CD14-positive monocyte (primary cell): ENCODE measurements around the gene WWOX. TPM values are rescaled to one million over a fixed set of nuclear protein-coding genes. Genes with fewer than 3 reads are reported as not detected.

ENCODE experiments used
- DNase-seq, 3 donors: peaks; one replicate each; pipeline ENCODE4 v3.0.0-alpha.2; 2011 to 2022
- H2AFZ ChIP-seq: 2 replicates; pipeline ENCODE4 v1.6.0; 2012; ENCODE audit warnings: mild to moderate bottlenecking, low read depth, low read length, inconsistent platforms; ENCODE audit not compliant: insufficient read depth, poor library complexity, severe bottlenecking
- H3K27ac ChIP-seq, 2 donors: 1 replicate in 1 of 2; 2 replicates in 1 of 2; pipeline ENCODE4 v1.5.1; 2012 to 2013; ENCODE audit warnings: low read length in 2 of 2, control low read depth in 1 of 2, inconsistent platforms in 1 of 2, low read depth in 1 of 2, mild to moderate bottlenecking in 1 of 2
- H3K27me3 ChIP-seq, 2 donors: one replicate each; pipeline versions ENCODE4 v1.6.0 to v1.6.1; 2011 to 2013; ENCODE audit warnings: low read length in 2 of 2; ENCODE audit not compliant: control insufficient read depth in 2 of 2, insufficient read depth in 2 of 2
- H3K36me3 ChIP-seq, 2 donors: replicated peaks in 1 of 2; 1 replicate in 1 of 2; 2 replicates in 1 of 2; pipeline versions ENCODE4 v1.5.1 to v1.6.1; 2012 to 2013; ENCODE audit warnings: low read length in 2 of 2, control low read depth in 1 of 2, inconsistent platforms in 1 of 2, mild to moderate bottlenecking in 1 of 2; ENCODE audit not compliant: insufficient read depth in 2 of 2, control insufficient read depth in 1 of 2
- H3K4me1 ChIP-seq, 2 donors: 1 replicate in 1 of 2; 2 replicates in 1 of 2; pipeline versions ENCODE4 v1.5.1 to v1.6.1; 2012 to 2013; ENCODE audit warnings: low read length in 2 of 2, control low read depth in 1 of 2, inconsistent platforms in 1 of 2, mild to moderate bottlenecking in 1 of 2, moderate library complexity in 1 of 2; ENCODE audit not compliant: insufficient read depth in 2 of 2, control insufficient read depth in 1 of 2
- H3K4me2 ChIP-seq: replicated peaks from 2 replicates; pipeline ENCODE3; 2012; ENCODE audit warnings: low read length, moderate library complexity, mild to moderate bottlenecking; ENCODE audit not compliant: poor library complexity, severe bottlenecking; ENCODE audit errors: extremely low read depth
- H3K4me3 ChIP-seq, 3 experiments: fragments of 200-600 bp in 1 of 3; sonication (generic) in 1 of 3; replicated peaks in 1 of 3; 1 replicate in 2 of 3; 2 replicates in 1 of 3; pipeline ENCODE4 v1.5.1; 2011 to 2013; ENCODE audit warnings: low read length in 3 of 3, mild to moderate bottlenecking in 3 of 3, control low read depth in 2 of 3, low read depth in 2 of 3, inconsistent platforms in 1 of 3, moderate library complexity in 1 of 3
- H3K79me2 ChIP-seq: 2 replicates; pipeline ENCODE4 v1.6.0; 2012; ENCODE audit warnings: mild to moderate bottlenecking, control low read depth, inconsistent platforms, low read length, moderate library complexity; ENCODE audit not compliant: insufficient read depth
- H3K9ac ChIP-seq: 2 replicates; pipeline ENCODE4 v1.6.0; 2017; ENCODE audit warnings: low read length, mild to moderate bottlenecking; ENCODE audit not compliant: insufficient read depth, poor library complexity, severe bottlenecking
- H3K9me3 ChIP-seq, 2 donors: replicated peaks in 1 of 2; 1 replicate in 1 of 2; 2 replicates in 1 of 2; pipeline versions ENCODE4 v1.5.1 to v1.6.1; 2012 to 2013; ENCODE audit warnings: low read length in 2 of 2, control low read depth in 1 of 2; ENCODE audit not compliant: control insufficient read depth in 1 of 2, insufficient read depth in 1 of 2
- H4K20me1 ChIP-seq: 2 replicates; pipeline ENCODE4 v1.6.0; 2012; ENCODE audit warnings: mild to moderate bottlenecking, low read length, control low read depth, moderate library complexity; ENCODE audit not compliant: insufficient read depth
- H3K27ac Mint-ChIP-seq, 7 donors: one replicate each; pipeline ENCODE4 v1.8.0; 2020; ENCODE audit warnings: mild to moderate bottlenecking in 7 of 7, mixed read lengths in 7 of 7, moderate library complexity in 6 of 7, inconsistent platforms in 2 of 7
- H3K27me3 Mint-ChIP-seq, 3 donors: one replicate each; pipeline ENCODE4 v1.8.0; 2021 to 2022; ENCODE audit warnings: low read depth in 3 of 3, mild to moderate bottlenecking in 3 of 3, mixed read lengths in 3 of 3, moderate library complexity in 3 of 3, inconsistent platforms in 1 of 3
- H3K36me3 Mint-ChIP-seq, 2 donors: one replicate each; pipeline ENCODE4 v1.8.0; 2020; ENCODE audit warnings: mixed read lengths in 2 of 2, inconsistent platforms in 1 of 2, mild to moderate bottlenecking in 1 of 2
- H3K4me1 Mint-ChIP-seq: one replicate; pipeline ENCODE4 v1.8.0; 2020; ENCODE audit warnings: mild to moderate bottlenecking, mixed read lengths
- H3K4me3 Mint-ChIP-seq, 2 donors: one replicate each; pipeline ENCODE4 v1.8.0; 2020; ENCODE audit warnings: mild to moderate bottlenecking in 2 of 2, mixed read lengths in 2 of 2, moderate library complexity in 1 of 2
- H3K9me3 Mint-ChIP-seq, 7 donors: one replicate each; pipeline ENCODE4 v1.8.0; 2020 to 2022; ENCODE audit warnings: mixed read lengths in 7 of 7, mild to moderate bottlenecking in 6 of 7, moderate library complexity in 6 of 7, inconsistent platforms in 2 of 7
- WGBS: methylation state at CpG from one replicate; pipeline ENCODE4 v1.1.5; 2013; ENCODE audit warnings: missing lambda C conversion rate; ENCODE audit not compliant: insufficient coverage; 5-methylcytosine and 5-hydroxymethylcytosine counted together
- intact Hi-C, 2 donors: fragments of 100-400 bp; cut with micrococcal nuclease; formaldehyde crosslinking; loops; one replicate each; pipeline versions ENCODE4 v1.15.0 to v1.15.1; 2023
- polyA plus RNA-seq, 3 donors: library from polyadenylated mRNA; depleted of rRNA in 1 of 3; unstranded in 2 of 3; stranded (reverse) in 1 of 3; fragments of 300-500 nt in 2 of 3; fragments of >200 nt in 1 of 3; fragmentation: Illumina TruSeq in 2 of 3; gene quantifications; 1 replicate in 2 of 3; 2 replicates in 1 of 3; pipeline ENCODE4 v1.2.3, GENCODE V29; 2012 to 2021
- TF ChIP-seq, protein P1 (sequence below): fragments of 200-600 bp; IDR thresholded peaks from one replicate; pipeline ENCODE4 v1.8.0; 2022; ENCODE audit warnings: antibody characterized with exemption, mild to moderate bottlenecking

Gene WWOX
- polyA plus RNA-seq, 3 donors, result 4.0 to 7.0 (median 6.3) TPM

DNA sequence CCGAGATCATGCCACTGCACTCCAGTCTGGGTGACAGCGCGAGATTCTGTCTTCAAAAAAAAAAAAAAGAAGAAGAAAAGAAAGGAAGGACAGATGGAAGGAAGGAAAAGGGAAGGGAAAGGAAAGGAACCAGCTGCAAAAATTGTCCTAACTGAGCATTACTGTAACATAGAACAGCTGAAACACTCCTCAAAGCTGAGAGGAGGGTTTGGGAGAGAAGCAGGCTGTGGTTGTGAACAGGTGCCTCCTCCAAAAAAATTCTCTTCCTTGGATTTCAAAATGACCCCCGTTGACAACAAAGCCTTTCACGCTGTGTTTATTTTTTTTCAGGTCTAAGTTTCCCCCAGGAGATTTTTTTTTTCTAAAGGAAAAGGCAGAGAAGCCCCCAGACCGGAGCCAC, 541.4 kb downstream of the WWOX start:
- DNase-seq, result no peak
- peaks cover 0 to 11% of the 10 kb centered on the region in 2 donors for H3K27me3 ChIP-seq
- intact Hi-C loops, result no loop called here
- H3K27ac ChIP-seq, result no peak overlapping the region
- no peaks in the 10 kb centered on the region for H3K4me1 Mint-ChIP-seq
- H3K4me1 ChIP-seq, result no peaks in the 10 kb centered on the region
- H3K4me2 ChIP-seq, result no peak overlapping the region
- no peak overlapping the region for H2AFZ ChIP-seq
- TF ChIP-seq, protein P1, sequence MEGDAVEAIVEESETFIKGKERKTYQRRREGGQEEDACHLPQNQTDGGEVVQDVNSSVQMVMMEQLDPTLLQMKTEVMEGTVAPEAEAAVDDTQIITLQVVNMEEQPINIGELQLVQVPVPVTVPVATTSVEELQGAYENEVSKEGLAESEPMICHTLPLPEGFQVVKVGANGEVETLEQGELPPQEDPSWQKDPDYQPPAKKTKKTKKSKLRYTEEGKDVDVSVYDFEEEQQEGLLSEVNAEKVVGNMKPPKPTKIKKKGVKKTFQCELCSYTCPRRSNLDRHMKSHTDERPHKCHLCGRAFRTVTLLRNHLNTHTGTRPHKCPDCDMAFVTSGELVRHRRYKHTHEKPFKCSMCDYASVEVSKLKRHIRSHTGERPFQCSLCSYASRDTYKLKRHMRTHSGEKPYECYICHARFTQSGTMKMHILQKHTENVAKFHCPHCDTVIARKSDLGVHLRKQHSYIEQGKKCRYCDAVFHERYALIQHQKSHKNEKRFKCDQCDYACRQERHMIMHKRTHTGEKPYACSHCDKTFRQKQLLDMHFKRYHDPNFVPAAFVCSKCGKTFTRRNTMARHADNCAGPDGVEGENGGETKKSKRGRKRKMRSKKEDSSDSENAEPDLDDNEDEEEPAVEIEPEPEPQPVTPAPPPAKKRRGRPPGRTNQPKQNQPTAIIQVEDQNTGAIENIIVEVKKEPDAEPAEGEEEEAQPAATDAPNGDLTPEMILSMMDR, result no peak
- no peak overlapping the region for H3K9ac ChIP-seq
- H3K79me2 ChIP-seq, result no peaks in the 10 kb centered on the region
- H3K9me3 Mint-ChIP-seq, result peaks cover 0 to 2% (median 0%) of the 10 kb centered on the region in 7 donors
- no peak overlapping the region for H3K4me3 Mint-ChIP-seq
- H3K9me3 ChIP-seq, result no peaks in the 10 kb centered on the region
- H4K20me1 ChIP-seq, result no peaks in the 10 kb centered on the region
- no peak overlapping the region for H3K4me3 ChIP-seq
- no peak overlapping the region for H3K27ac Mint-ChIP-seq
- H3K36me3 ChIP-seq, result no peaks in the 10 kb centered on the region
- H3K27me3 Mint-ChIP-seq, result peaks cover 10 to 14% (median 12%) of the 10 kb centered on the region in 3 donors
- no peaks in the 10 kb centered on the region for H3K36me3 Mint-ChIP-seq
- no CpG with 5 or more reads among the region's 6 CpGs for WGBS

DNA sequence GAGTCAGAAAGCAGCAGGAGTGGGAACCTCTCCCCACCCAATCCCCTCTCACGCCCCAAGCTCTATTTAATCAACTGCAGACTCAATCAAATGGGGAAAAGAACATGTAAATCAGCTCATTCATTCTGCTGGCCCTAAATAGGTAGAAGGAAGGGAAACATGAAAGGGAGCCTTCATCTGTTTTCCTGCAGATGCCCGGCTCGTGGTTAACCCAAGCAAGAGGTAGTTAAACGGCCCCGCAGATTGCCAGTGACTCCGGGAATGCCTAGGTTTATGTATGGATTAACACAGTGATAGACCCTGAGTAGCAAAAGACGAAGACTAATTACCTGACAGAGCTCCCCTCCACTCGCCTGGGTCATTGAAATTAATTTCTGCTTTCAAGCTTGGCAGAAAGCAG, 542.0 kb downstream of the WWOX start:
- 20% methylated on average over 3 of the region's 8 CpGs for WGBS
- Histone ChIP-seq H3K27me3 (peaks cover 0 to 11% of the 10 kb centered on the region in 2 donors), H3K36me3 (no peaks in the 10 kb centered on the region), H3K9ac (no peak overlapping the region), H2AFZ (no peak overlapping the region), H3K27ac (no peak overlapping the region), H3K79me2 (no peaks in the 10 kb centered on the region), H3K4me2 (no peak overlapping the region), H4K20me1 (no peaks in the 10 kb centered on the region), H3K9me3 (no peaks in the 10 kb centered on the region), H3K4me1 (no peaks in the 10 kb centered on the region), H3K4me3 (no peak overlapping the region)
- H3K4me1 Mint-ChIP-seq, result no peaks in the 10 kb centered on the region
- TF ChIP-seq, protein P1, result no peak
- H3K9me3 Mint-ChIP-seq, result peaks cover 0 to 2% (median 0%) of the 10 kb centered on the region in 7 donors
- intact Hi-C loops, result no loop called here
- no peak for DNase-seq
- H3K4me3 Mint-ChIP-seq, result no peak overlapping the region
- H3K27me3 Mint-ChIP-seq, result peaks cover 10 to 14% (median 12%) of the 10 kb centered on the region in 3 donors
- no peaks in the 10 kb centered on the region for H3K36me3 Mint-ChIP-seq
- no peak overlapping the region for H3K27ac Mint-ChIP-seq
